GM12878 (cell line): ENCODE results near the gene ATP5F1B. TPM values are rescaled to one million over a fixed set of nuclear protein-coding genes. Genes with fewer than 3 reads are reported as not detected.

Experiments
- CEBPZ ChIP-seq: fragments of 150-350 bp; IDR thresholded peaks from 2 replicates; pipeline ENCODE4 v1.6.1; 2016; ENCODE audit warnings: low read depth, low read length
- NFXL1 ChIP-seq: fragments of 450-650 bp; IDR thresholded peaks from 2 replicates; pipeline ENCODE4 v1.6.1; 2017; ENCODE audit warnings: antibody characterized with exemption, mild to moderate bottlenecking, borderline replicate concordance
- NKRF ChIP-seq: fragments of 450-650 bp; conservative IDR thresholded peaks from 2 replicates; pipeline ENCODE4 v1.6.1; 2017; ENCODE audit warnings: mild to moderate bottlenecking, moderate library complexity
- SUPT20H ChIP-seq: IDR thresholded peaks from 2 replicates; pipeline ENCODE4 v1.6.1; 2011; ENCODE audit warnings: low read depth, mild to moderate bottlenecking, low read length, moderate library complexity, borderline replicate concordance; ENCODE audit not compliant: control insufficient read depth
- USF1 ChIP-seq: IDR thresholded peaks from 2 replicates; pipeline ENCODE4 v1.6.1; 2011; ENCODE audit warnings: borderline replicate concordance, low read depth, mild to moderate bottlenecking, moderate library complexity, mixed read lengths, low read length; ENCODE audit not compliant: insufficient read depth; ENCODE audit errors: extremely low read length
- USF2 ChIP-seq: IDR thresholded peaks from 2 replicates; pipeline ENCODE4 v1.6.1; 2011; ENCODE audit warnings: low read depth, low read length, improper control_type of control experiment, borderline replicate concordance
- polyA plus RNA-seq, 11 experiments: library from polyadenylated mRNA; depleted of rRNA in 4 of 11; unstranded in 6 of 11; stranded (reverse) in 5 of 11; fragments of >200 nt; fragmentation: Nextera tagmentation in 4 of 11; fragmentation: Illumina TruSeq in 1 of 11; extraction: Ambion mirVana in 4 of 11; extraction: Trizol in 1 of 11; gene quantifications; 1 replicate in 1 of 11; 2 replicates in 10 of 11; pipeline versions ENCODE4 v1.2.1 to v1.2.3, GENCODE V29; 2011 to 2016; ENCODE audit warnings: inconsistent platforms in 2 of 11, missing spikeins in 2 of 11, low read depth in 1 of 11
- total RNA-seq, 4 experiments: library from RNA; depleted of rRNA in 3 of 4; stranded (reverse); fragments of >200 nt in 3 of 4; fragmentation: Illumina TruSeq in 1 of 4; extraction: Trizol in 1 of 4; gene quantifications; 2 replicates each; pipeline versions ENCODE4 v1.2.1 to v1.2.3, GENCODE V29; 2013 to 2021

The ATP5F1B gene
- total and polyA plus RNA-seq, 10 of the 15 experiments (the other 5 are each of a cell fraction or from before 2014, with no cell fraction given) = 671 to 1,908 (median 1,031) TPM

- no peak for TF ChIP-seq USF1
- no peak for TF ChIP-seq SUPT20H
- TF ChIP-seq CEBPZ = no peak
- no peak for TF ChIP-seq USF2
- no peak for TF ChIP-seq NKRF
- TF ChIP-seq NFXL1 = no peak
Measured at GRCh38 chr12:56602239-56602638, 43.5 kb downstream of the ATP5F1B start (continued).
